HepG2 (cell line): Measurements from ENCODE around the gene VEGFA. TPM values are rescaled to one million over a fixed set of nuclear protein-coding genes. Genes with fewer than 3 reads are reported as not detected.
A peak's percentile ranks its signal among the peaks of the same experiment; 100 is the strongest.

ENCODE experiments used
- ADNP ChIP-seq: sonication (generic); formaldehyde crosslinking; IDR thresholded peaks from 2 replicates; pipeline ENCODE4 v1.4.0; 2020; ENCODE audit warnings: missing genetic modification reagents
- BRD4 ChIP-seq: sonication (generic); formaldehyde crosslinking; IDR thresholded peaks from 2 replicates; pipeline ENCODE4 v1.4.0; 2020; ENCODE audit warnings: missing genetic modification reagents
- CENPT ChIP-seq: sonication (generic); formaldehyde crosslinking; IDR thresholded peaks from 2 replicates; pipeline ENCODE4 v1.8.0; 2022; ENCODE audit warnings: low read depth, mild to moderate bottlenecking, moderate library complexity, missing genetic modification reagents
- EED ChIP-seq: sonication (generic); formaldehyde crosslinking; IDR thresholded peaks from 2 replicates; pipeline ENCODE4 v1.5.0; 2020; ENCODE audit warnings: mild to moderate bottlenecking, missing genetic modification reagents
- ESRRA ChIP-seq: sonication (generic); formaldehyde crosslinking; IDR thresholded peaks from 2 replicates; pipeline ENCODE4 v1.5.1; 2020; ENCODE audit warnings: mild to moderate bottlenecking, low read depth, missing genetic modification reagents
- ETS1 ChIP-seq: sonication (generic); formaldehyde crosslinking; IDR thresholded peaks from 2 replicates; pipeline ENCODE4 v1.4.0; 2020; ENCODE audit warnings: missing genetic modification reagents
- FOXP1 ChIP-seq, 2 experiments: fragments of 450-650 bp in 1 of 2; IDR thresholded peaks; 2 replicates each; pipeline ENCODE4 v1.6.1; 2017 to 2018; ENCODE audit warnings: antibody characterized with exemption in 1 of 2
- GFI1 ChIP-seq: sonication (generic); formaldehyde crosslinking; IDR thresholded peaks from 2 replicates; pipeline ENCODE4 v1.5.0; 2020; ENCODE audit warnings: missing genetic modification reagents, mild to moderate bottlenecking, borderline replicate concordance
- HIVEP1 ChIP-seq: sonication (generic); formaldehyde crosslinking; IDR thresholded peaks from 2 replicates; pipeline ENCODE4 v1.4.0; 2020; ENCODE audit warnings: mild to moderate bottlenecking, missing genetic modification reagents
- HMGXB4 ChIP-seq, 2 experiments: sonication (generic) in 1 of 2; formaldehyde crosslinking in 1 of 2; IDR thresholded peaks; 2 replicates each; pipeline versions ENCODE4 v1.4.0 to v1.6.1; 2018 to 2020; ENCODE audit warnings: missing genetic modification reagents in 2 of 2, borderline replicate concordance in 1 of 2, low read depth in 1 of 2, mild to moderate bottlenecking in 1 of 2, missing biosample characterization in 1 of 2
- NFIC ChIP-seq: IDR thresholded peaks from 2 replicates; pipeline ENCODE4 v1.6.1; 2012; ENCODE audit warnings: mild to moderate bottlenecking, low read length, inconsistent platforms
- THYN1 ChIP-seq: sonication (generic); formaldehyde crosslinking; IDR thresholded peaks from 2 replicates; pipeline ENCODE4 v1.8.1; 2023; ENCODE audit warnings: low read depth, mild to moderate bottlenecking, moderate library complexity, missing genetic modification reagents, borderline replicate concordance
- ZFX ChIP-seq: sonication (generic); formaldehyde crosslinking; IDR thresholded peaks from 2 replicates; pipeline ENCODE4 v1.4.0; 2020; ENCODE audit warnings: mild to moderate bottlenecking, low read depth, missing genetic modification reagents, moderate library complexity
- ZHX2 ChIP-seq, 2 experiments: sonication (generic) in 1 of 2; formaldehyde crosslinking in 1 of 2; IDR thresholded peaks; 2 replicates each; pipeline versions ENCODE4 v1.6.1 to v1.9.0; 2014 to 2022; ENCODE audit warnings: antibody characterized with exemption in 1 of 2, borderline replicate concordance in 1 of 2, inconsistent platforms in 1 of 2, low read depth in 1 of 2, missing genetic modification reagents in 1 of 2
- ZNF761 ChIP-seq: sonication (generic); formaldehyde crosslinking; conservative IDR thresholded peaks from 2 replicates; pipeline ENCODE4 v1.4.0; 2020; ENCODE audit warnings: mild to moderate bottlenecking, missing genetic modification reagents
- ZXDC ChIP-seq: sonication (generic); formaldehyde crosslinking; IDR thresholded peaks from 2 replicates; pipeline ENCODE4 v1.5.0; 2020; ENCODE audit warnings: mild to moderate bottlenecking, missing genetic modification reagents
- polyA plus RNA-seq, 8 experiments: library from polyadenylated mRNA; depleted of rRNA in 3 of 8; stranded (reverse) in 7 of 8; unstranded in 1 of 8; fragments of >200 nt; fragmentation: Illumina TruSeq in 4 of 8; extraction: Trizol in 4 of 8; gene quantifications; 2 replicates each; pipeline versions ENCODE4 v1.2.1 to v1.2.3, GENCODE V29; 2011 to 2016; ENCODE audit warnings: low read depth in 4 of 8, missing spikeins in 1 of 8, mixed read lengths in 1 of 8; ENCODE audit not compliant: insufficient read depth in 1 of 8
- total RNA-seq, 5 experiments: library from RNA; depleted of rRNA; stranded (reverse); fragments of >200 nt; fragmentation: Illumina TruSeq; extraction: Trizol; gene quantifications; 2 replicates each; pipeline ENCODE4 v1.2.3, GENCODE V29; 2016; ENCODE audit warnings: low read depth in 1 of 5

VEGFA gene
- total and polyA plus RNA-seq, 2 of the 13 experiments (the other 11 are each of a cell fraction or from before 2014, with no cell fraction given): 68.1 to 629 TPM

GRCh38 chr6:43773050-43773979 is 3.3 kb downstream of the VEGFA start (continued):
- TF ChIP-seq ZHX2 (IDR thresholded peaks at IDR 0.05; ENCODE audit: low read depth) (no peak), ZHX2 (CRISPR knock-in tag; IDR thresholded peaks at IDR 0.05; ENCODE audit: borderline replicate concordance) (no peak), ZXDC (CRISPR knock-in tag) (no peak; the same call in 1 of the 2 replicates), THYN1 (no peak), HIVEP1 (no peak), ZFX (peak; percentile 68), GFI1 (CRISPR knock-in tag) (no peak), ETS1 (no peak), ESRRA (CRISPR knock-in tag) (no peak), CENPT (CRISPR knock-in tag) (no peak), ADNP (CRISPR knock-in tag) (no peak), NFIC (no peak), ZNF761 (CRISPR knock-in tag) (no peak), EED (CRISPR knock-in tag) (no peak), FOXP1 (IDR thresholded peaks at IDR 0.05) (no peak), FOXP1 (CRISPR knock-in tag; IDR thresholded peaks at IDR 0.05) (no peak), BRD4 (no peak), HMGXB4 (CRISPR knock-in tag; IDR thresholded peaks at IDR 0.05; ENCODE audit: borderline replicate concordance in 1 of 2, low read depth in 1 of 2) (peak; percentile 81 to 92; a peak in 3 of 4 replicates)
